GM18502 (cell line): ENCODE data around the gene OSBPL1A.

ENCODE experiments used
- ATAC-seq: cut with Tn5 transposase; IDR thresholded peaks from one replicate; pipeline ENCODE4 v1.9.1; 2021; ENCODE audit warnings: mild to moderate bottlenecking; ENCODE audit not compliant: unreplicated experiment, poor library complexity

OSBPL1A gene

GRCh38 chr18:24346254-24346653, 51.4 kb downstream of the OSBPL1A start:
- ATAC-seq = no peak

- ATAC-seq = no peak
Observed at GRCh38 chr18:24344509-24344908, 53.1 kb downstream of the OSBPL1A start.

DNA sequence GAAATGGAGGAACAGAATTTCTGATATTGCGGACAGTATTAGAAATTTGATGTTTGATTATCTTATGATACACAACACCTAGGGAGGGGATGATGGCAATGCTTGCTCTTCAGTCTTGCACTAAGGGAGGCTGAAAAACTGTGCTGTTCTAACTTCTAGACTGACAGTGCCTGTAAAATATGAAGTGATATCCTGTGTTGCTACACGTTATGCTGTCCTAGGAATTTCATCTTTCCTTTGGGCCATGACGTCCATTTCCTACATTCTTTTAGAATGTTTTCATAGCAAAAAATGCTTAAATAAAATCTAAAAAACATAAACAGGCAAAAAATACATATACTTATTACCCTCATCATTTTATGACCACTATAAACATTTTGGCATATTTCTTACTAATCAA, 55.3 kb downstream of the OSBPL1A start:
- no peak for ATAC-seq

DNA sequence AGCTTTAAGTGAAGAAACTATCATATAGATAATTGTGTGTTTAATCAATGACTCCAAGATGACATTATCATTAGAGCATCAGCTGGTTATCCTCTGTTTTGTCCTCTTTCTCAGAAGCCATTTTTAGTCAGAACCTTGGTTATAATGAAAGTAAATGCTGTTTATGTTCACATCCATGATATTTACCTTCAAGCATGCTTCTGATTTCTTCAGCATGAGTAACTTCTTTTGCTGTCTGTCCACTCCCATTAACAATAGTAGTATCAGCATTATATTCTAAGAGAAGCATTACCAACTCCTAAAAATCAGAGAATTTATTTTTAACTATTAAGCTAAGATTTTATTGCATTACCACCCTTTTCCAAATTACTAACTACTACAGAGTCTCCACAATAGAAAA, 56.3 kb downstream of the OSBPL1A start:
- ATAC-seq = no peak

DNA sequence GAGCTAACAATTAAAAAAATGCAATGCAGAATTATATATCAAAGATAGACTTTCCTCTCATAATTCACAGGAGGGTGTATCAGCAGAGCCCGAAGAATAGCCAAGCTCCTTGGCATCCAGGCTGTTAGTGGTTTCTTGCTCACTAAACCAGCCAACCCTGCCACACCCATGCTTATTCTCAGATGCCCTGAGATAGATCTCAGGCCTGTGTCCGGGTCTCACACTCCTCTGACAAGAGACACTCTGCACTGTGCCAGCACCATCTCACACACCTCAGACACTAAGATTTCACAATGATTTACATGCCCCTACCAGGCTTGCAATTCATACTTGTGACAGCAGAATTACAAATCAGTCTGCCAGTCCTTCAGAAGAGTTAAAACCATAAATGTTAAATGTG, 64.5 kb downstream of the OSBPL1A start:
- ATAC-seq = no peak

- ATAC-seq = no peak
Observed at GRCh38 chr18:24326211-24326610, 71.4 kb downstream of the OSBPL1A start.

GRCh38 chr18:24322584-24323136, 75.0 kb downstream of the OSBPL1A start:
- no peak for ATAC-seq

GRCh38 chr18:24321071-24321470, 76.6 kb downstream of the OSBPL1A start:
- no peak for ATAC-seq

GRCh38 chr18:24319757-24320156, 77.9 kb downstream of the OSBPL1A start:
- no peak for ATAC-seq

DNA sequence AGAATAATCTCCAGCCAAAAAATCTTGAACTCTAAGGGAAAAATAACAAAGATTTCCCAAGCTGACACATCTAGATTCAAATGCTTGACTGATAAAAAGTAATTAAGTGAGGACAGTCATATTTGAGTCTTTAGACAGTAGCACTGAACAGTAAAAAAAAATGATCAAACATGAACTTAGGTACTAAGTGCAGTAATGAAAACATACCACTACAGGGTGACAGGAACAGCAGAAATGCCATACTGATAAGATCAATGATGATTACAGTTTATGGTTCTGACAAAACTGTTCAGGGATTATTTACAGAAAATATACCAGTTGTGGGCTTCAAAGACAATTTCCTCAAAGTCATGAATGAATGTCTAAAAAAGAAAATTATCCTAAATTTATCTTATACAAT, 80.3 kb downstream of the OSBPL1A start:
- no peak for ATAC-seq

GRCh38 chr18:24315170-24315569, 82.5 kb downstream of the OSBPL1A start:
- ATAC-seq = no peak

DNA sequence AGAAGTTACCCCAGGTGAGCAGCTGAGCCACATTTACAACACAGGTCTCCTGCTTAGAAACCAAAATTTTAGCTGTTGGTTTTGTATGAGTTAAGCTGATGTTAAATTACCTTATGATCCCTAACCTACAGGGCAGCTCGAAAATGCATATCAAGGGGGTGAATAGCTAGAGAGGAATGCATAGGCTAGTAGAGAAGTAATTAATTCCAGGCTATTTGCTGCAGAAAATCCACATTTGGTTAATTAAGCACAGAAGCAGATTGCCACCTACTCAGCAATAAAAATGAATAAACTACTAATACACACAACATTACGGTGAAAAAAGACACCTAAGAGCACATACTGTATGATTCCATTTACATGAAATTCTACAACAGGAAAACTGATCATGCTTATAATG, 91.4 kb downstream of the OSBPL1A start:
- ATAC-seq = no peak

- ATAC-seq = no peak
Observed at GRCh38 chr18:24300703-24301102, 96.9 kb downstream of the OSBPL1A start.

GRCh38 chr18:24296276-24296675, 101.3 kb downstream of the OSBPL1A start:
- no peak for ATAC-seq

DNA sequence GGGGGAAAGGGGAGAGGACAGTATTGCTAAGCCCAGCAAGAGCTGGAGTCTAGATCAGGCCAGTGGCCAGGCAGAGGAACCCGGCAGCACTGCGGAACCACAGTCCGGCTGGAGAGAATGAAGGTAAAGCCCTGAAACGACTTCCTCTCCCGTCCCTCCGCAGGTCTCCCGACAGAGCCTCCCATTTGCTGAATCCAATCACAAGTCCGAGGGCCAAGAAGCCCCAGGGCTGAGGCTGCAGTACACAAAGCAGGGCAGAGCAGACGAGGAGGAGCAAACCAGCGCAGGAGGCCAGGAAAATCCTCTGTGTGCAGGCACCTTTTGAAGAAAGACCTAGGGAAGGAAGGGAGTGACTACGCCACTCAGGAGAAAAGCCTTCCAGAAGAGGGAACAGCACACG, 104.4 kb downstream of the OSBPL1A start:
- no peak for ATAC-seq

GRCh38 chr18:24278591-24278990, 119.0 kb downstream of the OSBPL1A start:
- ATAC-seq = no peak

GRCh38 chr18:24277516-24278195, 120.0 kb downstream of the OSBPL1A start:
- ATAC-seq = no peak

DNA sequence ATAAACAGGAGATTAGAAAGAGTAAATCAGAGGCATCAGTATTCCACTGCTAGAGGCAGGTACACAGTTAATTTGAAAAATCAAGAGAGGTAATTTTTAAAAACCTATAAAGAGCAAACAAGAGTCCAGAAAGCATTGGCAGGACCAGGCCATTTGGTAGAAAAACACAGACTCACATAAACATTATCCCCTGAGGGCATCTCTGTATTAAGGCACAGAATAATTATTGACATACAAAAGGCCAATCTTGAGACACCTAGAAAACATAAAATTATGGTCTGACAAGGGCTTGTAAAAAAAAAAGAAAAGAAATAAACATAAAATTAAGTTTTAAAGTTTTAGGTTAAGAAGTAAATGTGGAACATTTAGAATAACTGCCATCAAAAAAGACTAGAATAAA, 120.6 kb downstream of the OSBPL1A start:
- no peak for ATAC-seq

- no peak for ATAC-seq
Observed at GRCh38 chr18:24274837-24275236, 122.8 kb downstream of the OSBPL1A start.

GRCh38 chr18:24273596-24273995, 124.0 kb downstream of the OSBPL1A start:
- ATAC-seq = no peak

- ATAC-seq = no peak
Observed at GRCh38 chr18:24272229-24272525, 125.4 kb downstream of the OSBPL1A start.

DNA sequence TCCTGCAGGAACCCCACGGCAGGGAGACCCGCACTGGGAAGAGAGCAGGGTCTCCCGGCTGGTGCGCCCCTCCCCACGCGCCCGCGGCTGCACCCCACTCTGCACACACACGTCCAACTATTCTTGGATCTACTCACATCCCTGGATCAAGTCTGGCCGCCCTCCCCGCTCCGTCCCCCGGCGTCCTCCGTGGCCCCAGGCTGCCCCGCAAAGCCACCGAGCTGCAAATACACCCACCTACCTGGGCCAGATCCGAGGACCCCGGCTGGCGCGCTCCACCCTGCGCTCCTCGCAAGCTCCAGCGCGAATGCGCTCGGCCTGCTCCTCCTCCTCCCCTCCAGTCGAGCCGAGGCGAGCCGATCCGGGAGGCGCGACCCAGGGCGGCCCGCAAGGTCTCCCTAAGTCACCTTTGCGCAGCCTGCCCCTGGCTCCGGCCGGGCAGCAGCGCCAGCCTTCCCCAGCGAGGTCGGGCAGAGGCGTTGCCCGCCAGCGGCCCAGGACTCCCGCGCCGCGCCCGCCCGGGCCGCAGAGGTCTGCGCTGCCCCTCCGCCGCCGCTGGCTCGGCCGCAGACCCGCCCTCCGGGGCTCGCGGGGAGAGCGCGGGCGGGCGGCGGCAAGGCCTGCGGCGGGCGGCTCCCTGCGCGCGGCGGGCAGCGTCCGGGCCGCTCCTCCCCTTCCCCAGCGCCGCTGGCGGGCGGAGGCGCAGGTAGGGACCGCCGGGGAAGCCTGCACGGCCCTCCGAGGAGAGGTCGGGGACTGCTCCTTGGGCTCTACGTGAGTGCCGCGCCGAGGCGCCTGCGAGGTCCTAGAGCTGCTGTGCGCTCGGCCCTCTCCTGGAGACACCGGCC, 126.0 kb downstream of the OSBPL1A start:
- no peak for ATAC-seq
